Midbrain (tissue), 1 donor: ENCODE data around the gene BRI3BP.

Source experiments
- DNase-seq: peaks from one replicate; lab custom pipeline; 2025; lab: John Stamatoyannopoulos, UW

The BRI3BP gene

GRCh38 chr12:124993626-124994436 lies at the start of gene BRI3BP:
Gene BRI3BP (plus strand): TSS chr12:124993645. CDS start chr12:124993791, 146 bp downstream.
- DNase-seq, result peak; percentile 7

DNA sequence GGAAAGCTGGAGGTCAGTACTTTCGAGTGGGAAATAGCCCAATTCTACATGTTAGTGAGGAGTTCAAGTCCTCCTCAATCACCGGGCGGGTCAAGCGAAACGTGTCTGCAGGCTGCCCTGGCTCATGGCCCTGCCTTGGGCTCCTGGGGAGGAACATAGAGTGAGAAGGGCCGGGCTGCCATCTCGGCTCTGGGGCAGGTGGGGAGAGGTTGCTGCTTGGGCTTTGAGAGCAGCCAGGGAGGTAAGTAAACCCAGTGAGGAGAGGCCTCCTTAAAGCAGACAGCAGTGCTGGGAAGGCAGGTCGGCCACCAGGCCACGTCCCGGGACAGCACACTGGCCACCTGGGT lies 47.0 kb upstream of the BRI3BP start:
- no peak for DNase-seq

- DNase-seq, result no peak
Measured at GRCh38 chr12:124947013-124947412, 46.4 kb upstream of the BRI3BP start.

DNA sequence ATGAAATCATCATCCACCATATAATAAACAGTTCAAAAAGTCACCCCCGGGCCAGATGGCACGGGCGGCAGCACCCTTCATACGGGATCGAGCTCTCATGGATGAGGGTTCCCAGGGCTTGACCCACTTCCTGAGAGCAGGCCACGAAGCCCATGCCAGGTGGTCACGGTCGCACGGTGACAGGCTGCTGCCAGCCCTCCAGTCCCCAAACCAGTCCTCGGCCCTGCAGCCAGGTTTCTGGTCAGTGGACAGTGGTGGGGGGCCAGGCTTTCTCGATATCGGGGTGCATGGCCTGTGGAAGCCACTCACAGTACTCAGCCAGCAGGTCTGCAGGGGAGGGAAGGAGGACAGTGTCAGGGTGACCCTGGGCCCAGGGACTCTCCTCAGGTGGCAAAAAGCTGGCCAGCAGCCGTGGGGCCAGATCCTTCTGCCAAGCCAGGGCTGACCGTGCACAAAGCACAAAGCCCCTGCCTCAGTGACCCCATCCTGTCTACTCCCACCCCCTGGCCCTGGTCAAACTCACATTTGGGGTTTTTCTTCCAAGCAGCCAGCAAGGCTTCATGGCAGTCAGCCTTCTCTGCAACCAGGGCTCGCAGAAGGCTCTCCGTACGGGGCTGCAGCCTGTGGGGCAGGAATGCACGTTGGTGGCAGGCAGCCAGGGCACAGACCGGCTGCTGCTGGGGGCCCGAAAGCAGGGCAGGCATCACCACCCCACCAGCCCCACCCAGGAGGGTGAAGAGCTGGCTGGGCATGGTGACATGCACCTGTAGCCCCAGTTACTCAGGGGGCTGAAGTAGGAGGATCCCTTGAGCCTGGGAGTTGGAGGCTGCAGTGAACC lies 45.7 kb upstream of the BRI3BP start:
- no peak for DNase-seq

- DNase-seq, result no peak
Measured at GRCh38 chr12:124949066-124949465, 44.4 kb upstream of the BRI3BP start.

- no peak for DNase-seq
Measured at GRCh38 chr12:124949779-124950728, 43.4 kb upstream of the BRI3BP start.

GRCh38 chr12:124952295-124952694 lies 41.1 kb upstream of the BRI3BP start:
- no peak for DNase-seq

GRCh38 chr12:124952801-124953200 lies 40.6 kb upstream of the BRI3BP start:
- DNase-seq, result no peak

GRCh38 chr12:124953689-124954405 lies 39.6 kb upstream of the BRI3BP start:
- no peak for DNase-seq

GRCh38 chr12:124954771-124955170 lies 38.7 kb upstream of the BRI3BP start:
- no peak for DNase-seq

- no peak for DNase-seq
Measured at GRCh38 chr12:124956571-124956970, 36.9 kb upstream of the BRI3BP start.

DNA sequence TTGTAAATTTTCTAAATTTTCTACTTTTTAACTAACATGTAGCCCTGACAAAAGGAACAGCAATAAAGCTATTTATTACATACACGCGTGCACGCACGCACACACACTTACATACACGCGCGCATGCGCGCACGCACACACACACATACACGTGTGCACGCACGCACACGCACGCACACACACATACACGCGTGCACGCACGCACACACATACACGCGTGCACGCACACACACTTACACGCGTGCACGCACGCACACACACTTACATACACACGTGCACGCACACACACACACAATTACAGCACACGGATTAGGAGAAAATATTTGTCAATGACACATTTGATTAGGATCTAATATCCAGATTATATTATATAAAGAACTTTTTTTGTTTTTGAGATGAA lies 32.4 kb upstream of the BRI3BP start:
- DNase-seq, result no peak

DNA sequence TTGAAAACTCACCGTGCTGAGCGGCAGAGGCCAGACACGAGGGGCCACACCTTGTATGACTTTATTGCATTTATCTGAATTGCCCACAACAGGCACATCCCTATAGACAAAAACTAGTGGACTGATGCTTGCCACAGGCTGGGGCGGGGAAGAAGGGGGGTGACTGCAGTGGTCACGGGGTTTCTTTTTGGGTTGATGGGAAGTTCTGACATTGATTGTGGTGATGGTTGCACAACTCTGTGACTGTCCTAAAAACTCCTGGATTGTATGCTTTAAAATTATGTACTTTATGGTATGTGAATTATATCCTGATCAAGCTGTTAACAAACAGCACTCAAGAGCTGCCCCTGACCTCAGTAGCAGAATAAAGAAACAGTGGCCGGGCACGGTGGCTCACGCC lies 30.2 kb upstream of the BRI3BP start:
- DNase-seq, result no peak

- DNase-seq, result no peak
Measured at GRCh38 chr12:124964251-124964650, 29.2 kb upstream of the BRI3BP start.

- peak; percentile 8 for DNase-seq
Measured at GRCh38 chr12:124964836-124965462, 28.5 kb upstream of the BRI3BP start.

DNA sequence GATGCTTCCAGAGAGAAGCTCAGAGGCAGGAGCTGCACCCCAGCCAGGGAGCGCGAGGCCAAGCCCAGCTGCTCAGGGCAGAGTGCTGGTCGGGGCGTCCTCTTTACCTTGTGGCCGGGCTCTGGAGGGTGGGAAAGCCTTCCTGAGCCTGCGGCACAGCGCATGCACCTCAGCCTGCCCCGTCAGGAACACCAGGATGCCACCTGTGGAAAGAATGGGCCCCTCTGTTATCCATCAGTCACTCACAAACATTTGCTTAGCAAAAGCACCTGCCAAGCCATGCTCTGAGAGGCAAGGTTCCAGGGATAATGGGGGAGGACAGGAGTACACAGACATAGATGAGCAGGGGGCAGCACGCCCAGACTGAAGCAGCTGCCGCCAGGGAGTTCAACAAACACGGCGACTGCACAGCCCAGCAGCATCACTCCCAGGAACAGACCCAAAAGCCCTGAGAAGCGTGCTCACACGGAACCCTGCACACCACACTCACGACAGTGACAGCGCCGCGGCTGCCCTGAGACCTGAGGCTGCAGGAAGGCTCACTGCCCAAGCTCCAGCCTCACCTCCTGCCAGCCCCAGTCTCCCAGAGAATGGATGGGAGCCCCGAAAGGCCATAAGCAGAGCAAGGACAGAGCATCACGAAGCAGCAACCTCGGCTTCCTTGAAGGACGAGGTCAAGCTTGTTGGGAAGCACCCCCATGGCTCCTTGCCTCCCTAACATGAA lies 26.3 kb upstream of the BRI3BP start:
- no peak for DNase-seq

GRCh38 chr12:124968656-124969055 lies 24.8 kb upstream of the BRI3BP start:
- no peak for DNase-seq

DNA sequence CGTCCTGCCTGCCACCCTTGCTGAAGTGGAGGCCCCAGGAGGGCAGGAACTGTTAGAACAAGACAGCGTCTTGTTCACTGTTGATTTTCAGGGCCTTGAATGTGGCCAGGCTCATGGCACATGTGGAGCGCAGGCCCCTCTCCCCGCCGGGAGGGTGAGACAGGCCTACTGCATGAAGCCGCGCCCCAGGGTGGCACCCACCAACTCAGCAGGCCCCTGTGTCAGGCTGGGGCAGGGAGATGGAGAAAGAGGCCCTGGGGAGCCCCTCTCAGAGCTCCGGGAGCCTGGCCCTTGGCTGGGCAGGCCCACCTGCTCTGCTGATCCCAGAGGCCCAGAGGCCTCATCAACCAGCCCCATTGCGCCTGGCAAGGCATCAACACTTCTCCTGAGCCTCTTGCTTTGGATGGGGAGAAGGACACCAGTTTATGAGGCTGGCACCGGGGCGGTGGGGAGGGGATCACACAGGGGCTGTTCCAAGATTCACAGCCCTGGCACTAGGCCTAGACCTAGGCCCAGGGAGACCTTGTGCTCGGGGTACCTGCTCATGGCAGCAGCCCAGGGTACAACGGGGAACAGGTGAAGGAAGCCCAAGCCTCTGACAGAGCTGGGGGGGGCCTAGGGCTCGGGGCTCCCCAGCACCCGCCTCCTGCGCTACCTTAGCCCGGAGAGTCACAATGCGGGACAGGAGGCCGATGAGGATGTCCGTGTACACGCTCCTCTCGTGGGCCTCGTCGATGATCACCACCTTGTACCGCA lies 22.6 kb upstream of the BRI3BP start:
- DNase-seq, result no peak

DNA sequence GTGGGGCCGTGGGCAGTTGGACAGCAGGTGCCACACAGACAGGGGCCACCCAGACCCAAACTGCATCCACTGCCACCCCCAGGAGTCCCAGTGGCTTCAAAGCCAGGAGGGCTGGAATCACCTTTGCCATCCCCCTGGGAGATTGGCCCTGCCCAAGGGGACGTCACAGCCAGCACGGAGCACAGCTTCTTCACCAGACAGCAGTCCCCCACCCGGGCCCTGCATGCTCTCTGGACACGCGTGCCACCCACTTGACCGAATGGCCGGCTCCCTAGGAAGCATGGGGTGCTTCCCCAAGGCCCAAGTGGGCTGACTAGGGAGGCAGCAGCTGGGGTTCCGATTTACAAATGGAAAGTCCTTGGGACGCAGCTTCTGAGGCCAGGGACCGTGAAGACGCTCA lies 21.8 kb upstream of the BRI3BP start:
- no peak for DNase-seq

DNA sequence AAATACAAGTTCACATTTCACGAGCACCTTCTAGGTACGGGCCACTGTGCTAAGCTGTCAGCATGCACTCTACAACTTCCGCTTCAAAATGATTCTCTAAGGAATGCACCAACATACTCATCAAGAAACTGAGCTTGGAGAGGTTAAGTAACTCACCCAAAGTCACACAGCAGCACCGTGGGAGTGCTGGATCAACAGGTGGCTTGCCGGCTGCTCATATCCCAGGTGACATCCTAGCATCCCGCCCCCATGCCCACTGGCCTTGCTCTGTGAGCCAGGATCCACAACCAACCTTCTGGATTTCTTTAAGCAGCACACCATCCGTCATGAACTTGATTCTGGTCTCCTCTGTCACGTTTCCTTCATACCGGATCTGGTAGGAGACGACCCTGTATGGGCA lies 21.2 kb upstream of the BRI3BP start:
- no peak for DNase-seq
